ENCODE data around the gene SKA3. TPM values are rescaled to one million over a fixed set of nuclear protein-coding genes. Genes with fewer than 3 reads are reported as not detected.
"Not testable (repeated sequence)": the region's sequence is repeated elsewhere in the genome, so short reads cannot be mapped to it uniquely, and the experiment has no call there.

SKA3 gene
- total and polyA plus RNA-seq, 7 donors: 0.11 to 1.5 (median 0.25) TPM

GRCh38 chr13:21147827-21148226 lies 28.5 kb downstream of the SKA3 start:
- Histone ChIP-seq H3K4me1 (peaks cover 20% of the 10 kb centered on the region), H3K9me3 (no peaks in the 10 kb centered on the region), H3K27me3 (ENCODE audit: insufficient read depth in 3 of 3, low read length in 2 of 3) (no peaks in the 10 kb centered on the region), H3K36me3 (ENCODE audit: insufficient read depth in 1 of 2, low read depth in 1 of 2) (peaks cover 4 to 53% of the 10 kb centered on the region in 2 donors), H3K27ac (no peak overlapping the region), H3K4me3 (no peak overlapping the region)
- no peak for ATAC-seq
- intact Hi-C loops (cut with DNase I): no loop called here
- no peak for TF ChIP-seq CTCF (IDR thresholded peaks at IDR 0.05)
- DNase-seq: no peak
- WGBS, 3 donors: 71 to 77% (median 71%) methylated on average over 4 of the region's 4 CpGs

- Histone ChIP-seq H3K36me3 (ENCODE audit: insufficient read depth in 1 of 2, low read depth in 1 of 2) (peaks cover 3 to 50% of the 10 kb centered on the region in 2 donors), H3K9me3 (no peaks in the 10 kb centered on the region), H3K27ac (no peak overlapping the region), H3K4me3 (peak overlapping the region; percentile 82), H3K4me1 (peaks cover 22% of the 10 kb centered on the region), H3K27me3 (ENCODE audit: insufficient read depth in 3 of 3, low read length in 2 of 3) (no peaks in the 10 kb centered on the region)
- intact Hi-C loops (cut with DNase I): no loop called here
- TF ChIP-seq CTCF (IDR thresholded peaks at IDR 0.05): no peak
- DNase-seq (no peak), ATAC-seq (no peak)
- WGBS, 3 donors: 67 to 77% (median 75%) methylated on average over 3 of the region's 3 CpGs
These were observed 33.6 kb downstream of the SKA3 start for GRCh38 chr13:21142766-21143165.

- Histone ChIP-seq H3K27ac (peak overlapping the region; percentile 91), H3K4me3 (peak overlapping the region; percentile 82), H3K36me3 (ENCODE audit: insufficient read depth in 1 of 2, low read depth in 1 of 2) (peaks cover 0 to 19% of the 10 kb centered on the region in 2 donors), H3K9me3 (no peaks in the 10 kb centered on the region), H3K4me1 (peaks cover 22% of the 10 kb centered on the region), H3K27me3 (ENCODE audit: insufficient read depth in 3 of 3, low read length in 2 of 3) (no peaks in the 10 kb centered on the region)
- ATAC-seq (no peak), DNase-seq (no peak)
- no peak for TF ChIP-seq CTCF (IDR thresholded peaks at IDR 0.05)
- 89% methylated on average over 12 of the region's 12 CpGs for WGBS, 3 donors
- intact Hi-C loops (cut with DNase I): no loop called here
These were observed 37.0 kb downstream of the SKA3 start for GRCh38 chr13:21139374-21139773.

GRCh38 chr13:21138561-21138960 lies 37.8 kb downstream of the SKA3 start:
- WGBS, 3 donors: 73 to 81% (median 80%) methylated on average over 1 of the region's 1 CpG
- H3K27me3 ChIP-seq (ENCODE audit: insufficient read depth in 3 of 3, low read length in 2 of 3): no peaks in the 10 kb centered on the region
- DNase-seq: no peak
- no peak for TF ChIP-seq CTCF (IDR thresholded peaks at IDR 0.05)
- peaks cover 0 to 17% of the 10 kb centered on the region in 2 donors for H3K36me3 ChIP-seq (ENCODE audit: insufficient read depth in 1 of 2, low read depth in 1 of 2)
- intact Hi-C loops (cut with DNase I): no loop called here
- ATAC-seq: no peak
- H3K27ac ChIP-seq: no peak overlapping the region
- no peaks in the 10 kb centered on the region for H3K9me3 ChIP-seq
- H3K4me3 ChIP-seq: no peak overlapping the region
- H3K4me1 ChIP-seq: peaks cover 22% of the 10 kb centered on the region

GRCh38 chr13:21137696-21138095 lies 38.7 kb downstream of the SKA3 start:
- Histone ChIP-seq H3K4me3 (no peak overlapping the region), H3K9me3 (no peaks in the 10 kb centered on the region), H3K4me1 (peaks cover 13% of the 10 kb centered on the region), H3K27ac (no peak overlapping the region), H3K27me3 (ENCODE audit: insufficient read depth in 3 of 3, low read length in 2 of 3) (no peaks in the 10 kb centered on the region), H3K36me3 (ENCODE audit: insufficient read depth in 1 of 2, low read depth in 1 of 2) (peaks cover 0 to 8% of the 10 kb centered on the region in 2 donors)
- no peak for TF ChIP-seq CTCF (IDR thresholded peaks at IDR 0.05)
- intact Hi-C loops (cut with DNase I): no loop called here
- no peak for DNase-seq
- 78 to 86% (median 80%) methylated on average over 5 of the region's 5 CpGs for WGBS, 3 donors
- no peak for ATAC-seq

GRCh38 chr13:21135833-21136232 lies 40.5 kb downstream of the SKA3 start:
- intact Hi-C loops (cut with DNase I); DNase-seq: not testable (repeated sequence)
- 77 to 88% (median 86%) methylated on average over 6 of the region's 6 CpGs for WGBS, 3 donors

More at GRCh38 chr13:21135833-21136232, 40.5 kb downstream of the SKA3 start:
- ATAC-seq; H3K9me3 ChIP-seq; H3K27me3 ChIP-seq (ENCODE audit: insufficient read depth in 3 of 3, low read length in 2 of 3); H3K27ac ChIP-seq; H3K4me3 ChIP-seq; H3K4me1 ChIP-seq; H3K36me3 ChIP-seq (ENCODE audit: insufficient read depth in 1 of 2, low read depth in 1 of 2): not testable (repeated sequence)

Data from psoas muscle (tissue), 8 donors.